Upper lobe of left lung (tissue), 4 donors: Measurements from ENCODE around the gene C1orf174.

Experiments used
- EP300 ChIP-seq, 4 donors: sonication (generic); formaldehyde crosslinking; IDR thresholded peaks; one replicate each; pipeline ENCODE4 v1.5.1; 2017; ENCODE audit warnings: antibody characterized with exemption in 4 of 4, control low read depth in 2 of 4
- POLR2AphosphoS5 ChIP-seq, 2 donors: sonication (generic); formaldehyde crosslinking; IDR thresholded peaks; one replicate each; pipeline ENCODE4 v1.5.1; 2017; ENCODE audit warnings: antibody characterized with exemption in 2 of 2

GRCh38 chr1:3914911-3915310, 14.8 kb upstream of the C1orf174 start:
- TF ChIP-seq EP300 (IDR thresholded peaks at IDR 0.05) (no peak), POLR2AphosphoS5 (IDR thresholded peaks at IDR 0.05) (no peak)
